Fibroblast of lung (primary cell): ENCODE results near the gene SAG.

Experiments used
- CTCF ChIP-seq, 2 donors: IDR thresholded peaks in 1 of 2; conservative IDR thresholded peaks in 1 of 2; 1 replicate in 1 of 2; 2 replicates in 1 of 2; pipeline ENCODE4 v1.5.1; 2011 to 2012; ENCODE audit warnings: low read length in 2 of 2, control low read depth in 1 of 2, inconsistent platforms in 1 of 2, low read depth in 1 of 2, mild to moderate bottlenecking in 1 of 2
- EZH2 ChIP-seq: IDR thresholded peaks from 2 replicates; pipeline ENCODE4 v1.5.1; 2012; ENCODE audit warnings: low read length, control low read depth, mild to moderate bottlenecking; ENCODE audit errors: missing control alignments

DNA sequence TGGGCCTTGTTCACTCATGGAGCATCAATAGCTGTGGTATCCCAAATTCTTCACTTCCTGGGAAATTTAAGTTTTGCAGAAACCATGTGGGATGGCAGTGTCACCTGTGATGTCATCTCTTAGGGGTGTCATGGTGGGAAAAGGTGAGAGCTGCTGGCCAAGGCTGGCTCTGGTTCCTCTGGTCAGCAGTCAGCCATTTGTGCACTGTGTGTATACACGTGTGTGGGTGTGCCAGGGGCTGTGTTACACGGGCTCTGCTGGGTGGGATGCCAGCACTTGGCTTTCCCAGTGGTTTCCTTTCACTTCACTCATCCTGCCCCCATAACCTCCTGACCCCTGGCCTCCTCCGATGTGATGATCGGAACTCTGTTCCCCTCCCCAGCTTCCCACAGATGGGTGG, 21.3 kb downstream of the SAG start:
- TF ChIP-seq CTCF (conservative IDR thresholded peaks at IDR 0.05 in 1 of 2, IDR thresholded peaks at IDR 0.05 in 1 of 2; ENCODE audit: low read depth in 1 of 2, low read length in 2 of 2) = no peak
- TF ChIP-seq EZH2 = no peak
